K562 (cell line): ENCODE results near the gene MTREX. TPM values are rescaled to one million over a fixed set of nuclear protein-coding genes. Genes with fewer than 3 reads are reported as not detected.

ENCODE experiments used
- ATAC-seq: fragments of 200-7000 bp; cut with Tn5 transposase; 3 replicates; pipeline ENCODE4 v1.9.1; 2020; ENCODE audit warnings: moderate library complexity
- BruUV-seq: library from RNA; stranded (reverse); fragments of 400-500 nt; replicated peaks from 2 replicates; lab custom pipeline; 2021; lab: Mats Ljungman, UMichigan
- CTCF ChIA-PET: fragments of 300-600 bp; formaldehyde crosslinking; extraction: SDS; loops from one replicate; lab custom pipeline; 2021; ENCODE audit warnings: low intra/inter-chr PET ratio; lab: Yijun Ruan, JAX
- POLR2A ChIA-PET: fragments of 300-600, 350-650 bp; sonication (Branson Sonifier 250); formaldehyde crosslinking; extraction: SDS; loops from one replicate; lab custom pipeline; 2021; ENCODE audit warnings: antibody characterized with exemption, inconsistent platforms; lab: Yijun Ruan, JAX
- DNase-seq, 4 experiments: peaks; one replicate each; pipeline versions ENCODE4 v3.0.0 to v3.0.0-alpha.2; 2011 to 2018; ENCODE audit warnings: low spot score in 3 of 4, mixed read lengths in 3 of 4; ENCODE audit errors: extremely low read depth in 1 of 4
- FAIRE-seq: peaks from 2 replicates; lab custom pipeline; 2011; peaks lifted over from hg19 to GRCh38; lab: Jason Lieb, UNC
- H2AFZ ChIP-seq: 2 replicates; pipeline ENCODE4 v1.6.0; 2011; ENCODE audit warnings: low read depth, low read length, control low read depth, inconsistent platforms
- H3K27ac ChIP-seq: fragments of 200-600 bp; 3 replicates; pipeline ENCODE4 v1.8.0; 2011; ENCODE audit warnings: low read depth, mild to moderate bottlenecking, control low read depth, inconsistent platforms, low read length, moderate library complexity, mixed read lengths; ENCODE audit errors: extremely low read depth
- H3K27me3 ChIP-seq, 2 experiments: fragments of 300-600 bp in 1 of 2; 2 replicates in 1 of 2; 3 replicates in 1 of 2; pipeline versions ENCODE4 v1.6.0 to v1.8.0; 2011; ENCODE audit warnings: inconsistent platforms in 2 of 2, low read length in 2 of 2, mild to moderate bottlenecking in 1 of 2, mixed read lengths in 1 of 2, moderate library complexity in 1 of 2; ENCODE audit not compliant: control insufficient read depth in 2 of 2, insufficient read depth in 2 of 2
- H3K36me3 ChIP-seq: fragments of 300-600 bp; 3 replicates; pipeline ENCODE4 v1.8.0; 2011; ENCODE audit warnings: mild to moderate bottlenecking, low read length, inconsistent platforms; ENCODE audit not compliant: control insufficient read depth, insufficient read depth
- H3K4me1 ChIP-seq, 2 experiments: fragments of 200-600 bp in 1 of 2; replicated peaks in 1 of 2; 2 replicates in 1 of 2; 3 replicates in 1 of 2; pipeline versions ENCODE4 v1.5.1 to v1.8.0; 2011; ENCODE audit warnings: inconsistent platforms in 2 of 2, low read length in 2 of 2, mild to moderate bottlenecking in 1 of 2, mixed read lengths in 1 of 2, moderate library complexity in 1 of 2; ENCODE audit not compliant: control insufficient read depth in 2 of 2, insufficient read depth in 2 of 2
- H3K4me2 ChIP-seq: 2 replicates; pipeline ENCODE4 v1.6.1; 2011; ENCODE audit warnings: low read length, control low read depth, inconsistent platforms, mixed read lengths; ENCODE audit not compliant: insufficient read depth
- H3K4me3 ChIP-seq: fragments of 200-600 bp; sonication (generic), shearing (Covaris generic); 2 replicates; pipeline ENCODE4 v1.5.1; 2016; ENCODE audit warnings: control low read depth, inconsistent platforms
- H3K79me2 ChIP-seq: fragments of 200-600 bp; 3 replicates; pipeline ENCODE4 v1.8.0; 2011; ENCODE audit warnings: low read length, inconsistent platforms; ENCODE audit not compliant: control insufficient read depth, insufficient read depth
- H3K9ac ChIP-seq, 2 experiments: 2 replicates each; pipeline versions ENCODE4 v1.6.0 to v1.6.1; 2011; ENCODE audit warnings: low read depth in 2 of 2, low read length in 2 of 2, control low read depth in 1 of 2, inconsistent platforms in 1 of 2, mild to moderate bottlenecking in 1 of 2, mixed read lengths in 1 of 2; ENCODE audit not compliant: insufficient read depth in 1 of 2
- H3K9me1 ChIP-seq: one replicate; pipeline ENCODE4 v1.6.0; 2011; ENCODE audit warnings: inconsistent platforms, mild to moderate bottlenecking, low read length, moderate library complexity; ENCODE audit not compliant: control insufficient read depth, insufficient read depth
- H3K9me3 ChIP-seq: replicated peaks from 2 replicates; pipeline ENCODE4 v1.5.1; 2011; ENCODE audit warnings: low read depth, low read length, inconsistent platforms; ENCODE audit not compliant: control insufficient read depth, insufficient read depth
- H4K20me1 ChIP-seq: replicated peaks from 2 replicates; pipeline ENCODE4 v1.6.1; 2011; ENCODE audit warnings: low read length, inconsistent platforms, mixed read lengths; ENCODE audit not compliant: control insufficient read depth, insufficient read depth
- CSDE1 ChIP-seq, 2 experiments: fragments of 450-650 bp; IDR thresholded peaks; 2 replicates each; pipeline ENCODE4 v1.6.1; 2016; ENCODE audit warnings: mild to moderate bottlenecking in 1 of 2
- E2F4 ChIP-seq: sonication (generic); formaldehyde crosslinking; IDR thresholded peaks from 2 replicates; pipeline ENCODE4 v1.8.0; 2022; ENCODE audit warnings: mild to moderate bottlenecking, low read depth, missing genetic modification reagents
- IFI16 ChIP-seq: fragments of 250-450 bp; sonication (Bioruptor Pico); IDR thresholded peaks from 2 replicates; pipeline ENCODE4 v2.1.2; 2022; ENCODE audit warnings: mild to moderate bottlenecking, inconsistent platforms
- KDM4B ChIP-seq, 2 experiments: fragments of 450-650 bp in 1 of 2; sonication (generic) in 1 of 2; IDR thresholded peaks; 2 replicates each; pipeline ENCODE4 v1.6.1; 2016 to 2017; ENCODE audit warnings: borderline replicate concordance in 2 of 2, antibody characterized with exemption in 1 of 2, low read depth in 1 of 2, mild to moderate bottlenecking in 1 of 2
- SETDB1 ChIP-seq: IDR thresholded peaks from one replicate; pipeline ENCODE4 v1.6.1; 2012; ENCODE audit warnings: low read length, control low read depth, inconsistent platforms
- STAG1 ChIP-seq: sonication (generic); formaldehyde crosslinking; IDR thresholded peaks from 2 replicates; pipeline ENCODE4 v1.5.0; 2020; ENCODE audit warnings: missing genetic modification reagents, borderline replicate concordance
- U2AF1 ChIP-seq: fragments of 200-400 bp; formaldehyde crosslinking; optimal IDR thresholded peaks from 2 replicates; pipeline ENCODE3; 2017; ENCODE audit warnings: mild to moderate bottlenecking, low read depth, low read length, moderate library complexity
- ZNF224 ChIP-seq: sonication (generic); formaldehyde crosslinking; IDR thresholded peaks from 2 replicates; pipeline ENCODE4 v1.8.0; 2022; ENCODE audit warnings: mild to moderate bottlenecking, missing genetic modification reagents
- ZNF316 ChIP-seq: fragments of 450-650 bp; IDR thresholded peaks from 2 replicates; pipeline ENCODE4 v1.6.1; 2016
- WGBS: fragments of 100-300 bp; shearing (Covaris generic); methylation state at CpG from one replicate; pipeline ENCODE4 v1.1.6; 2016; ENCODE audit warnings: low coverage, mixed read lengths; ENCODE audit not compliant: insufficient coverage; ENCODE audit errors: missing lambda C conversion rate; 5-methylcytosine and 5-hydroxymethylcytosine counted together
- in situ Hi-C: fragments of 300-500 bp; cut with MboI; formaldehyde crosslinking; loops from 4 replicates; pipeline ENCODE4 v1.15.0; 2018; ENCODE audit warnings: inconsistent platforms, mixed read lengths
- intact Hi-C: fragments of 100-400 bp; cut with micrococcal nuclease; formaldehyde crosslinking; loops from 2 replicates; pipeline ENCODE4 v1.14.2; 2022
- polyA plus RNA-seq, 8 experiments: library from polyadenylated mRNA; depleted of rRNA in 4 of 8; stranded (reverse) in 5 of 8; unstranded in 3 of 8; fragments of >200 nt; fragmentation: Nextera tagmentation in 2 of 8; fragmentation: Illumina TruSeq in 1 of 8; extraction: Ambion mirVana in 2 of 8; extraction: Trizol in 1 of 8; gene quantifications; 2 replicates each; pipeline versions ENCODE4 v1.2.1 to v1.2.3, GENCODE V29; 2011 to 2014; ENCODE audit warnings: inconsistent platforms in 1 of 8, missing spikeins in 1 of 8
- total RNA-seq, 7 experiments: library from RNA; depleted of rRNA in 6 of 7; stranded (reverse); fragments of >200 nt in 6 of 7; fragmentation: Illumina TruSeq in 2 of 7; extraction: Trizol in 2 of 7; gene quantifications; 2 replicates each; pipeline versions ENCODE4 v1.2.1 to v1.2.3, GENCODE V29; 2011 to 2021; ENCODE audit warnings: low replicate concordance in 1 of 7
- TF ChIP-seq, protein P1 (sequence below), 3 experiments: fragments of 200-800 bp in 1 of 3; fragments of 250-450 bp in 1 of 3; fragments of 450-650 bp in 1 of 3; sonication (Bioruptor Pico) in 1 of 3; sonication (Bioruptor generic) in 1 of 3; formaldehyde crosslinking in 1 of 3; IDR thresholded peaks; 2 replicates each; pipeline versions ENCODE4 v1.6.1 to v1.8.0; 2016 to 2022; ENCODE audit warnings: mild to moderate bottlenecking in 2 of 3, missing genetic modification characterization in 2 of 3, missing compliant biosample characterization in 1 of 3, moderate library complexity in 1 of 3
- TF ChIP-seq, protein P2 (sequence below): fragments of 250-450 bp; sonication (Bioruptor Pico); IDR thresholded peaks from 2 replicates; pipeline ENCODE4 v1.8.0; 2022; ENCODE audit warnings: moderate library complexity, mild to moderate bottlenecking, inconsistent platforms

The MTREX gene
- total and polyA plus RNA-seq, 9 of the 15 experiments (the other 6 are each of a cell fraction or from before 2014, with no cell fraction given): 52.9 to 193 (median 150) TPM

DNA sequence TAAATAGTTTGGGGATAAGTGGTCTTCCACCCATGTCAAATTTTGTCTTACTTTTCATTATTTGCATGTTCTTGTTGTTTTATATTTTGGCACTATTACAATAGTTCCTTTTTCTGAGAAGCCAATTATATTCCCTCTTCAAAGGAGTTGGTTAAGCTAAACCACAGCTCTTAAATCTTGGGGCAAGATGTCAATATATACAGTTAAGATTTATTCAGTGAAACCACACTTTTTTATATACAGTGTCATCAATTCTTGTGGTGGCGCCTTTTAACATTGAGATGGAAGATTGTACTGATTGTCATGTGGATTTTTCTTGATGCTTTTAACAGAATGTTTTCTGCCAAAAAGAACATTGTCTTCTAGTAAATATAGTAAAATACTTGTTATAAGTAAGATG, 104.1 kb downstream of the MTREX start:
- Histone ChIP-seq H2AFZ (no peak overlapping the region), H3K9me3 (no peaks in the 10 kb centered on the region), H3K9ac (no peak overlapping the region), H3K27me3 (no peaks in the 10 kb centered on the region), H4K20me1 (no peaks in the 10 kb centered on the region), H3K36me3 (peaks cover 80% of the 10 kb centered on the region), H3K9me1 (no peaks in the 10 kb centered on the region), H3K27ac (no peak overlapping the region), H3K79me2 (no peaks in the 10 kb centered on the region), H3K4me3 (no peak overlapping the region), H3K4me2 (no peak overlapping the region), H3K4me1 (no peaks in the 10 kb centered on the region)
- TF ChIP-seq SETDB1 (no peak), ZNF224 (CRISPR knock-in tag) (no peak), U2AF1 (no peak), IFI16 (CRISPR knock-in tag) (no peak), E2F4 (CRISPR knock-in tag) (no peak)
- no peak for DNase-seq
- no peak for ATAC-seq
- ChIA-PET POLR2A (no interaction called here), CTCF (no interaction called here)
- FAIRE-seq: no peak
- in situ Hi-C loops: no loop called here
- intact Hi-C loops: no loop called here
- WGBS: 100% methylated on average over 1 of the region's 1 CpG
- no TSS peak for BruUV-seq

- Histone ChIP-seq H3K27ac (no peak overlapping the region), H3K9ac (no peak overlapping the region), H3K27me3 (no peaks in the 10 kb centered on the region), H3K4me2 (no peak overlapping the region), H2AFZ (no peak overlapping the region), H3K36me3 (peaks cover 77% of the 10 kb centered on the region), H3K4me1 (no peaks in the 10 kb centered on the region), H4K20me1 (no peaks in the 10 kb centered on the region), H3K9me1 (no peaks in the 10 kb centered on the region), H3K4me3 (no peak overlapping the region), H3K79me2 (no peaks in the 10 kb centered on the region), H3K9me3 (no peaks in the 10 kb centered on the region)
- FAIRE-seq (no peak), ATAC-seq (no peak), DNase-seq (no peak)
- POLR2A ChIA-PET: no interaction called here
- intact Hi-C loops (no loop called here), in situ Hi-C loops (no loop called here)
- CTCF ChIA-PET: no interaction called here
- no TSS peak for BruUV-seq
- WGBS: 91% methylated on average over 2 of the region's 2 CpGs
- TF ChIP-seq, protein P1, sequence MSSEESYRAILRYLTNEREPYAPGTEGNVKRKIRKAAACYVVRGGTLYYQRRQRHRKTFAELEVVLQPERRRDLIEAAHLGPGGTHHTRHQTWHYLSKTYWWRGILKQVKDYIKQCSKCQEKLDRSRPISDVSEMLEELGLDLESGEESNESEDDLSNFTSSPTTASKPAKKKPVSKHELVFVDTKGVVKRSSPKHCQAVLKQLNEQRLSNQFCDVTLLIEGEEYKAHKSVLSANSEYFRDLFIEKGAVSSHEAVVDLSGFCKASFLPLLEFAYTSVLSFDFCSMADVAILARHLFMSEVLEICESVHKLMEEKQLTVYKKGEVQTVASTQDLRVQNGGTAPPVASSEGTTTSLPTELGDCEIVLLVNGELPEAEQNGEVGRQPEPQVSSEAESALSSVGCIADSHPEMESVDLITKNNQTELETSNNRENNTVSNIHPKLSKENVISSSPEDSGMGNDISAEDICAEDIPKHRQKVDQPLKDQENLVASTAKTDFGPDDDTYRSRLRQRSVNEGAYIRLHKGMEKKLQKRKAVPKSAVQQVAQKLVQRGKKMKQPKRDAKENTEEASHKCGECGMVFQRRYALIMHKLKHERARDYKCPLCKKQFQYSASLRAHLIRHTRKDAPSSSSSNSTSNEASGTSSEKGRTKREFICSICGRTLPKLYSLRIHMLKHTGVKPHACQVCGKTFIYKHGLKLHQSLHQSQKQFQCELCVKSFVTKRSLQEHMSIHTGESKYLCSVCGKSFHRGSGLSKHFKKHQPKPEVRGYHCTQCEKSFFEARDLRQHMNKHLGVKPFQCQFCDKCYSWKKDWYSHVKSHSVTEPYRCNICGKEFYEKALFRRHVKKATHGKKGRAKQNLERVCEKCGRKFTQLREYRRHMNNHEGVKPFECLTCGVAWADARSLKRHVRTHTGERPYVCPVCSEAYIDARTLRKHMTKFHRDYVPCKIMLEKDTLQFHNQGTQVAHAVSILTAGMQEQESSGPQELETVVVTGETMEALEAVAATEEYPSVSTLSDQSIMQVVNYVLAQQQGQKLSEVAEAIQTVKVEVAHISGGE (CRISPR knock-in tag; IDR thresholded peaks at IDR 0.05): no peak
- TF ChIP-seq STAG1 (CRISPR knock-in tag) (no peak), KDM4B (IDR thresholded peaks at IDR 0.05; ENCODE audit: borderline replicate concordance in 2 of 2, low read depth in 1 of 2) (no peak), CSDE1 (IDR thresholded peaks at IDR 0.05) (no peak), U2AF1 (no peak), ZNF316 (no peak)
- TF ChIP-seq, protein P2, sequence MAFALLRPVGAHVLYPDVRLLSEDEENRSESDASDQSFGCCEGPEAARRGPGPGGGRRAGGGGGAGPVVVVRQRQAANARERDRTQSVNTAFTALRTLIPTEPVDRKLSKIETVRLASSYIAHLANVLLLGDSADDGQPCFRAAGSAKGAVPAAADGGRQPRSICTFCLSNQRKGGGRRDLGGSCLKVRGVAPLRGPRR (CRISPR knock-in tag): no peak
These were observed 105.9 kb downstream of the MTREX start for GRCh38 chr5:55413644-55414043.
